OCI-LY7 (cell line): ENCODE measurements around the gene FNDC3A.
"Not testable (repeated sequence)": the region's sequence is repeated elsewhere in the genome, so short reads cannot be mapped to it uniquely, and the experiment has no call there.

Experiments
- EZH2phosphoT487 ChIP-seq: fragments of 200-600 bp; sonication (generic); IDR thresholded peaks from 2 replicates; pipeline ENCODE4 v1.6.1; 2018; ENCODE audit warnings: low read depth, borderline replicate concordance, mild to moderate bottlenecking, mixed run types, antibody characterized with exemption, low read length, moderate library complexity, mixed read lengths
- TF ChIP-seq, protein P1 (sequence below): fragments of 200-600 bp; sonication (generic); conservative IDR thresholded peaks from 2 replicates; pipeline ENCODE4 v1.5.1; 2014; ENCODE audit warnings: mild to moderate bottlenecking, antibody characterized with exemption, low read length, moderate library complexity, mixed read lengths

DNA sequence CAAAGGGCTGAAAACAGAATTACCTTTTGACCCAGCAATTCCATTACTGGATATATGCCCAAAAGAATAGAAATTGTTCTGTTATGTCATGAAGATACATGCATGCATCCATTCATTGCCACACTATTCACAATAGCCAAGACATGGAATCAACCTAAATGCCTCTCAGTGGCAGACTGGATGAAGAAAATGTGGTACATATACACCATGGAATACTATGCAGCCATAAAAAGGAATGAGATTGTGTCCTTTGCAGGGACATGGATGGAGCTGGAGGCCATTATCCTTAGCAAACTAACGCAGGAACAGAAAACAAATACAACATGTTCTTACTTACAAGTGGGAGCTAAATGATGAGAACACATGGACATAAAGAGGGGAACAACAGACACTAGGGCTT is 92.8 kb downstream of the FNDC3A start:
- TF ChIP-seq, protein P1, sequence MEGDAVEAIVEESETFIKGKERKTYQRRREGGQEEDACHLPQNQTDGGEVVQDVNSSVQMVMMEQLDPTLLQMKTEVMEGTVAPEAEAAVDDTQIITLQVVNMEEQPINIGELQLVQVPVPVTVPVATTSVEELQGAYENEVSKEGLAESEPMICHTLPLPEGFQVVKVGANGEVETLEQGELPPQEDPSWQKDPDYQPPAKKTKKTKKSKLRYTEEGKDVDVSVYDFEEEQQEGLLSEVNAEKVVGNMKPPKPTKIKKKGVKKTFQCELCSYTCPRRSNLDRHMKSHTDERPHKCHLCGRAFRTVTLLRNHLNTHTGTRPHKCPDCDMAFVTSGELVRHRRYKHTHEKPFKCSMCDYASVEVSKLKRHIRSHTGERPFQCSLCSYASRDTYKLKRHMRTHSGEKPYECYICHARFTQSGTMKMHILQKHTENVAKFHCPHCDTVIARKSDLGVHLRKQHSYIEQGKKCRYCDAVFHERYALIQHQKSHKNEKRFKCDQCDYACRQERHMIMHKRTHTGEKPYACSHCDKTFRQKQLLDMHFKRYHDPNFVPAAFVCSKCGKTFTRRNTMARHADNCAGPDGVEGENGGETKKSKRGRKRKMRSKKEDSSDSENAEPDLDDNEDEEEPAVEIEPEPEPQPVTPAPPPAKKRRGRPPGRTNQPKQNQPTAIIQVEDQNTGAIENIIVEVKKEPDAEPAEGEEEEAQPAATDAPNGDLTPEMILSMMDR: not testable (repeated sequence)
- not testable (repeated sequence) for TF ChIP-seq EZH2phosphoT487
